Measurements from ENCODE around the gene MCU.

Gene MCU

GRCh38 chr10:72875250-72876055 is 183.5 kb downstream of the MCU start:
- H3K9me3 Mint-ChIP-seq = no peaks in the 10 kb centered on the region
- H3K4me1 Mint-ChIP-seq = no peaks in the 10 kb centered on the region
- ATAC-seq = no peak
- H3K27me3 Mint-ChIP-seq = no peaks in the 10 kb centered on the region
- no peak overlapping the region for H3K27ac Mint-ChIP-seq
- DNase-seq = no peak
- no peak overlapping the region for H3K4me3 Mint-ChIP-seq
- H3K36me3 Mint-ChIP-seq (ENCODE audit: low read depth) = peaks cover 14% of the 10 kb centered on the region

- Mint-ChIP-seq H3K4me1 (peaks cover 11% of the 10 kb centered on the region), H3K27me3 (no peaks in the 10 kb centered on the region), H3K9me3 (peaks cover 13% of the 10 kb centered on the region), H3K36me3 (ENCODE audit: low read depth) (peaks cover 24% of the 10 kb centered on the region), H3K27ac (no peak overlapping the region), H3K4me3 (no peak overlapping the region)
- DNase-seq (no peak), ATAC-seq (no peak)
These were observed 187.3 kb downstream of the MCU start for GRCh38 chr10:72879245-72879644.

- Mint-ChIP-seq H3K27me3 (no peaks in the 10 kb centered on the region), H3K36me3 (ENCODE audit: low read depth) (peaks cover 30% of the 10 kb centered on the region)
These were observed 189.3 kb downstream of the MCU start for GRCh38 chr10:72881291-72881690.

GRCh38 chr10:72883861-72884260 is 191.9 kb downstream of the MCU start:
- H3K9me3 Mint-ChIP-seq = peaks cover 13% of the 10 kb centered on the region
- H3K27me3 Mint-ChIP-seq = no peaks in the 10 kb centered on the region
- peaks cover 38% of the 10 kb centered on the region for H3K4me1 Mint-ChIP-seq
- ATAC-seq (no peak), DNase-seq (no peak)
- H3K4me3 Mint-ChIP-seq = no peak overlapping the region
- peaks cover 38% of the 10 kb centered on the region for H3K36me3 Mint-ChIP-seq (ENCODE audit: low read depth)
- H3K27ac Mint-ChIP-seq = no peak overlapping the region

More at GRCh38 chr10:72881291-72881690, 189.3 kb downstream of the MCU start:
- ATAC-seq (no peak), DNase-seq (no peak)
- Mint-ChIP-seq H3K4me3 (no peak overlapping the region), H3K9me3 (peaks cover 13% of the 10 kb centered on the region), H3K4me1 (peaks cover 18% of the 10 kb centered on the region), H3K27ac (no peak overlapping the region)

GRCh38 chr10:72885953-72886352 is 194.0 kb downstream of the MCU start:
- Mint-ChIP-seq H3K9me3 (peaks cover 13% of the 10 kb centered on the region), H3K36me3 (ENCODE audit: low read depth) (peaks cover 35% of the 10 kb centered on the region), H3K27me3 (no peaks in the 10 kb centered on the region), H3K4me3 (no peak overlapping the region), H3K27ac (no peak overlapping the region), H3K4me1 (peaks cover 38% of the 10 kb centered on the region)
- no peak for DNase-seq
- no peak for ATAC-seq

- Mint-ChIP-seq H3K9me3 (peaks cover 7% of the 10 kb centered on the region), H3K4me3 (no peak overlapping the region), H3K27ac (peak overlapping the region; percentile 88), H3K4me1 (peaks cover 38% of the 10 kb centered on the region), H3K36me3 (ENCODE audit: low read depth) (peaks cover 32% of the 10 kb centered on the region), H3K27me3 (no peaks in the 10 kb centered on the region)
- ATAC-seq (no peak), DNase-seq (no peak)
These were observed 194.7 kb downstream of the MCU start for GRCh38 chr10:72886621-72887020.

GRCh38 chr10:72887043-72887442 is 195.1 kb downstream of the MCU start:
- ATAC-seq = peak; percentile 86
- no peaks in the 10 kb centered on the region for H3K27me3 Mint-ChIP-seq
- H3K4me1 Mint-ChIP-seq = peaks cover 38% of the 10 kb centered on the region
- peaks cover 6% of the 10 kb centered on the region for H3K9me3 Mint-ChIP-seq
- peaks cover 31% of the 10 kb centered on the region for H3K36me3 Mint-ChIP-seq (ENCODE audit: low read depth)
- DNase-seq = peak; percentile 21
- H3K4me3 Mint-ChIP-seq = peak overlapping the region; percentile 55
- peak overlapping the region; percentile 88 for H3K27ac Mint-ChIP-seq

GRCh38 chr10:72888151-72888638 is 196.3 kb downstream of the MCU start:
- H3K27ac Mint-ChIP-seq = no peak overlapping the region
- peaks cover 38% of the 10 kb centered on the region for H3K4me1 Mint-ChIP-seq
- no peak for ATAC-seq

GRCh38 chr10:72889391-72889831 is 197.5 kb downstream of the MCU start:
- DNase-seq (no peak), ATAC-seq (no peak)
- H3K4me1 Mint-ChIP-seq = peaks cover 25% of the 10 kb centered on the region
- H3K4me3 Mint-ChIP-seq = no peak overlapping the region
- H3K9me3 Mint-ChIP-seq = no peaks in the 10 kb centered on the region
- H3K27me3 Mint-ChIP-seq = peaks cover 3% of the 10 kb centered on the region
- H3K27ac Mint-ChIP-seq = no peak overlapping the region
- H3K36me3 Mint-ChIP-seq (ENCODE audit: low read depth) = peaks cover 22% of the 10 kb centered on the region

More at GRCh38 chr10:72888151-72888638, 196.3 kb downstream of the MCU start:
- Mint-ChIP-seq H3K9me3 (no peaks in the 10 kb centered on the region), H3K27me3 (no peaks in the 10 kb centered on the region), H3K36me3 (ENCODE audit: low read depth) (peaks cover 25% of the 10 kb centered on the region), H3K4me3 (no peak overlapping the region)
- DNase-seq = no peak

- ATAC-seq (no peak), DNase-seq (no peak)
- H3K27me3 Mint-ChIP-seq = peaks cover 6% of the 10 kb centered on the region
- H3K9me3 Mint-ChIP-seq = no peaks in the 10 kb centered on the region
- H3K4me3 Mint-ChIP-seq = no peak overlapping the region
- no peak overlapping the region for H3K27ac Mint-ChIP-seq
- peaks cover 18% of the 10 kb centered on the region for H3K36me3 Mint-ChIP-seq (ENCODE audit: low read depth)
- peaks cover 25% of the 10 kb centered on the region for H3K4me1 Mint-ChIP-seq
These were observed 198.1 kb downstream of the MCU start for GRCh38 chr10:72890086-72890485.

- Mint-ChIP-seq H3K27ac (no peak within 1 kb of the TSS), H3K36me3 (ENCODE audit: low read depth) (peaks cover 4% of the 10 kb centered on the region), H3K27me3 (peaks cover 8% of the 10 kb centered on the region), H3K9me3 (no peaks in the 10 kb centered on the region), H3K4me1 (peaks cover 3% of the 10 kb centered on the region), H3K4me3 (no peak within 1 kb of the TSS)
- ATAC-seq (no peak), DNase-seq (no peak)
These were observed 201.3 kb downstream of the MCU start, which contains the start of gene OIT3 for GRCh38 chr10:72893136-72893798. Gene OIT3 (plus strand): TSS chr10:72893739. CDS start chr10:72893799, 60 bp downstream.

- no peaks in the 10 kb centered on the region for H3K36me3 Mint-ChIP-seq (ENCODE audit: low read depth)
- no peak for DNase-seq
- no peak for ATAC-seq
- H3K9me3 Mint-ChIP-seq = no peaks in the 10 kb centered on the region
- no peak overlapping the region for H3K27ac Mint-ChIP-seq
- peaks cover 10% of the 10 kb centered on the region for H3K27me3 Mint-ChIP-seq
- no peaks in the 10 kb centered on the region for H3K4me1 Mint-ChIP-seq
- no peak overlapping the region for H3K4me3 Mint-ChIP-seq
These were observed 203.4 kb downstream of the MCU start for GRCh38 chr10:72895236-72895850.

- H3K27ac Mint-ChIP-seq = no peak overlapping the region
- no peak for ATAC-seq
- no peaks in the 10 kb centered on the region for H3K4me1 Mint-ChIP-seq
- H3K9me3 Mint-ChIP-seq = no peaks in the 10 kb centered on the region
- no peak overlapping the region for H3K4me3 Mint-ChIP-seq
- no peaks in the 10 kb centered on the region for H3K36me3 Mint-ChIP-seq (ENCODE audit: low read depth)
- DNase-seq = no peak
- peaks cover 10% of the 10 kb centered on the region for H3K27me3 Mint-ChIP-seq
These were observed 206.7 kb downstream of the MCU start for GRCh38 chr10:72898616-72899015.

- Mint-ChIP-seq H3K27ac (no peak overlapping the region), H3K36me3 (ENCODE audit: low read depth) (no peaks in the 10 kb centered on the region), H3K4me1 (no peaks in the 10 kb centered on the region), H3K27me3 (peaks cover 8% of the 10 kb centered on the region), H3K9me3 (no peaks in the 10 kb centered on the region), H3K4me3 (no peak overlapping the region)
- ATAC-seq (no peak), DNase-seq (no peak)
These were observed 207.6 kb downstream of the MCU start for GRCh38 chr10:72899545-72899944.

All from activated naive CD8-positive, alpha-beta T cell treated with anti-CD3 and anti-CD28 coated beads, Interleukin-2, amount 50 U/mL, for 24 hours (primary cell).